ENCODE data around the gene SAPCD1.

GRCh38 chr6:31762356-31762755, at the start of gene SAPCD1:
- TF ChIP-seq POLR2A (IDR thresholded peaks at IDR 0.05; ENCODE audit: low read length): no peak
- TF ChIP-seq GATA1 (IDR thresholded peaks at IDR 0.05; ENCODE audit: low read depth, low read length): no peak

Measured in erythroblast (primary cell).